Activated CD8-positive, alpha-beta memory T cell treated with anti-CD3 and anti-CD28 coated beads, Interleukin-2, amount 50 U/mL, for 48 hours (primary cell): ENCODE results near the gene TP53TG5.

Experiments
- DNase-seq: peaks from one replicate; pipeline ENCODE4 v3.0.0-alpha.2; 2020

Gene TP53TG5

DNA sequence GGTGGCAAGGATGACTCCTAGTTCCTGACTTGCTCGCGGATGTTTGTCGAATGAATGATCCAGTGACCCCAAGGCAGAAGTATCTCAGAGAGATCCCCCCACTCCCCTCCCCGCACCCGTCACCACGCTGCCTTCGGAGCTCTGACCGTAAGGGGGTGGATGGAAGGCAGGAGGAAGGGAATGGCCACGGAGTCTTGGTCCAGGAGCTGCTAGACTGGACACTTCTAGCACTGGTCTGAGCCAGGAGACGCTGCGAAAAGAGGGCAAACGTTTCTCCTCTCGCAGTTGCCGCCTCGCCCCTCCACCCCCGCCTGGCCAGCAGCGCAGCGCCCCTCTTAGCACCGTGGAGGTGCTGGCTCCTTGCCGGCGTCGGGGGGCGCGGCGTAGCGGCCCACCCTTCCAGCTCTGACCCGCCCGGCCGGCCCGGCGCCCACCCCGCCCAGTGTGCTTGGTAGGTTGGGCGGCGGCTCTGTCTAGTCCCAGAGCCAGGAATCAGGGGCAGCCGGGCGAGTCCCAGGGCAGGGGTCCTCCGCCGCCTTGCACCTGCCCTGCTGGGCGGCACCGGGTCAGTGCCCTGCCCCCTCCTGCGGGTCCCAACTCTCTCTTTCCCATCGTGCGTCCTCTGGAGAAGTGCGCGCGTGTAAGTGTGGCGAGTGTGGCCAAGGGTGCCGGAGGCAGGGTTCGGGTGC lies 27.6 kb upstream of the TP53TG5 start:
- no peak for DNase-seq

DNA sequence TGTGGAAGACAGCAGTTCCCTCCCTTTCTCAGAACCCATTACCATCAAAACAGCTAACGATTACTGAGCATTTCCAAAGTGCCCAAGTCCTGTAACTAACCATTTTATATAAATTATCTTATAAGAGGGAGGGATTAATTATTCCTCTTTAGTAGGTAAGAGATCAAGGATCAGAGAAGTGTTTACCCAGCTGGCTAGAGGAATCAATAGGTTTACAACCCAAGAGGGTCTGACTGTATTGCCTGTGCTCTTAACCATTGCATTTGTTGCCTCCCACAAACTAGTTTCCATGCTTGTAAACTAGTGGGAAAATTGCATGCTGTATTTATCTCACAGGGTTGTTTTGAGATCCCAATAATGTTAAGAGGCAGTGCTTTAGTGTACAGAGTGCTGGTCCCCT lies 26.3 kb upstream of the TP53TG5 start:
- no peak for DNase-seq

- no peak for DNase-seq
Measured at GRCh38 chr20:45402946-45403345, 24.8 kb upstream of the TP53TG5 start.

DNA sequence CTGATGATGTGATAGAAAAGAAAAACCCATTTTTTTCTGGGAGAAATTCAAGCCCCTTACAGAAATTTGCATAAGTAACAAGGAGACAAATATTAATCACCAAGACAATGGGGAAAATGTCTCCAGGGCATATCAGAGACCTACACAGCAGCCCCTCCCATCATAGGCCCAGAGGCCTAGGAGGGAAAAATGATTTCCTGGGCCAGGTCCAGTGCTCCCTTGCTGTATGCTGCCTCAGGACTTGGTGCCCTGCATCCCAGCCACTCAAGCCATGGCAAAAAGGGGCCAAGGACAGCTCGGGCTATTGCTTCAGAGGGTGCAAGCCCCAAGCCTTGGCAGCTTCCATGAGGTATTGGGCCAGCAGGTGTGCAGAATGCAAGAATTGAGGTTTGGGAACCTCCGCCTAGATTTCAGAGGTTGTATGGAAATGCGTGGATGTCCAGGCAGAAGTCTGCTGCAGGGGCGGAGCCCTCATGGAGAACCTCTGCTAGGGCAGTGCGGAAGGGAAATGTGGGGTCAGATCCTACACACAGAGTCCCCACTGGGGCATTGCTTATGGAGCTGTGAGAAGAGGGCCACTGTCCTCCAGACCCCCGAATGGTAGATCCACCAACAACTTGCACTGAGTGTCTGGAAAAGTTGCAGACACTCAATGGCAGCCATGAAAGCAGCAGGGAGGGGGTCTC lies 22.4 kb upstream of the TP53TG5 start:
- no peak for DNase-seq

GRCh38 chr20:45399018-45399417 lies 20.9 kb upstream of the TP53TG5 start:
- DNase-seq: no peak

- no peak for DNase-seq
Measured at GRCh38 chr20:45395114-45395415, 16.9 kb upstream of the TP53TG5 start.

GRCh38 chr20:45394221-45395113 lies 16.3 kb upstream of the TP53TG5 start:
- no peak for DNase-seq

DNA sequence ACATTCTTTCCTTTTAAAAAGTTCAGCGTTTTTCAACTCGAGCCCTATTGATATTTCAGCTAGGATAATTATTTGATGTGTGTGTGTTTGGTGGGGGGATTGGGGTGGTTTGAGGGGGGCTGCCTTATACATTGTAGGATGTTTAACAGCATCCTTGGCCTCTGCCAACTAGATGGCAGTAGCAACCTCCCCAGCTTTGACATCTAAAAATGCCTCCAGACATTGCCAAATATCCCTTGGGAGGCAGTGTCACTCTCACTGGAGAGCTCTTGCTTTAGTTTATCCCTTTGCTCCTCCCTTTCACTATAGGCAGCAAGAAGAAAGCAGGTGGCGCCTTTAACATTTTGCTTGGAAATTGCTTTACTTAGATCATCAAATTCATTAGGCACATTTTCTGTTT lies 14.6 kb upstream of the TP53TG5 start:
- DNase-seq: no peak

DNA sequence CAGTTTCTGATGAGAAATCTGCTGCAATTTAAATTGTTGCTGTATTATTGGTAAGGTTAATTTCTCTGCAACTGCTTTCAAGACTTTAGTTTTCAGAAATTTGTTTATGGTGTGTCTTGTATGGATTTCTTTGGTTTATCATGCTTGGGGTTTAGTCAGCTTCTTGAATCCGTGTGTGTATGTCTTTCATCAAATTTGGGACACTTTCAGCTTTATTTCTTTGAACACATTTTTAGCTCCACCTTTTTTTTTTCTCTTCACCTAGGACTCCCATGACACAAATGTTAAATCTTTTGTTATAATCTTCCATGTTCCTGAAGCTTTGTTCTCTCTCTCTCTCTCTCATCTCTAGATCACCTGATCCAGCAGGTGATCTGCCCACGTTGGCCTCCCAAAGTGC lies 13.4 kb upstream of the TP53TG5 start:
- no peak for DNase-seq

DNA sequence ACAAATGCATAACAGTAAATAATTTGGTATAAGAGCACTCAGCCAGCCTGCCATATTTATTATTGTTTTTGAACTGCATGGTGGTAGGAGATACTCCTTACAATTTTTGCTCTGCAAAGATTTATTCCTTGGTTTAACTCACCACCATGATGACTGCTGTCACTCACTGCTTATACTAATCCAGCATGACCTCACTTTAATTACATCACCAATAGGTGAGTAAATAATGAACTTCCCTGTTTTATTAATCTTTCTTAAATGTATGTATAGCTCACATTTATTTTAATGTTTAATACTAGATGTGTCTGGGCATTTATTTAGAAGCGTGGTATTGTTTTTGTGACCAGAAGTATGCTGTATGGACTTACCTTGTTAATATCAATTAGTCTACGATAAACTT lies 12.8 kb upstream of the TP53TG5 start:
- no peak for DNase-seq

DNA sequence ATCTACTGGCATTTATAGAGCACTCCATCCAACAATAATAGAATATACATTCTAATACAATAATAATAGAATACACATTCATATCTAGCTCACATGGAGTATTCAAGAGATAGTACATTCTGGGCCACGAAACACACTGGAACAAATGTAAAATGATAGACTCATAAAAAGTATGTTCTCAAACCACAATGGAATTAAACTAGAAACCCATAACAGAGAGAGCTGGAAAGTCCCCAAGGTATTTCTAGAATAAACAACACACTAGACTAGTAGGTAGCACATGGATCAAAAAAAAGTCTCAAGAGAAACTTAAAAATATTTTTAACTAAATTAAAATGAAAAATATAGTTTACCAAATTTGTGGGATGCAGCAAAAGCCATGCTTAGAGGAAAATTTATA lies 9.1 kb upstream of the TP53TG5 start:
- no peak for DNase-seq

DNA sequence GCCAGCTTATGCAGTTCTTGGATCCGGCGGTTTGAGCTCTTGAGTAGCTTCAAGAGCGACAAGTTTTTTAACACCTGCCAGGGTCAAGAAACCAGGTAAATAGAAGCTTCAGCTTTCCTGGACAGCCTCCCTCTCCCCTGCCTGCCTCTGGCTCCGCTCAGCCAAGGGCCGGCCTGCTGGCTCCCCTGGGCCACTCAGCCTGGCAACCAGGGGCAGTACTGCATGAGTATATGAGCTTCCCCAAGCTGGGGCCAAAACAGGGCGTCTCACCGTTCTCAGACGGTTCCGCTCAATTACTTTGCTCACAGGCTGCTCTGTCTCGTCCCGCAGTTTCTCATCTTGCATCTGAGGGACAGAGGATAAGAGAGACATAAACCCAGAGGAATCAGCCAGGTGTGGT lies 856 bp downstream of the TP53TG5 start:
- DNase-seq: no peak

- no peak for DNase-seq
Measured at GRCh38 chr20:45374966-45375365, 3.2 kb downstream of the TP53TG5 start.

DNA sequence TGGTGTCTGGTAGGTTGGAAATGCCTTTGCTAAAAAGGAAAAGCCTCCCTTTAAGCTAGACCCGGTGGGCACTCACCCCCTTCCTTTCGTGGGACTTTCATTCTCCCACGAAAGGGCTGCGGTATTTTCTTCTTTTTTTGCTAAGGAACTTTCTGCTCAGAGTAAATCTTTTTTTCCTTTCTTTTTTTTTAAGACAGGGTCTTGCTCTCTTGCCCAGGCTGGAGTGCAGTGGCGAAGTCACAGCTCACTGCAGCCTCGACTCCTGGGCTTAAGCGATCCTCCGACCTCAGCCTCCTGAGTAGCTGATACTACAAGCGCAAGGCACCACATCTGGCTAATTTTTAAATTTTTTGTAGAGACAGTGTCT lies 4.0 kb downstream of the TP53TG5 start:
- DNase-seq: no peak

DNA sequence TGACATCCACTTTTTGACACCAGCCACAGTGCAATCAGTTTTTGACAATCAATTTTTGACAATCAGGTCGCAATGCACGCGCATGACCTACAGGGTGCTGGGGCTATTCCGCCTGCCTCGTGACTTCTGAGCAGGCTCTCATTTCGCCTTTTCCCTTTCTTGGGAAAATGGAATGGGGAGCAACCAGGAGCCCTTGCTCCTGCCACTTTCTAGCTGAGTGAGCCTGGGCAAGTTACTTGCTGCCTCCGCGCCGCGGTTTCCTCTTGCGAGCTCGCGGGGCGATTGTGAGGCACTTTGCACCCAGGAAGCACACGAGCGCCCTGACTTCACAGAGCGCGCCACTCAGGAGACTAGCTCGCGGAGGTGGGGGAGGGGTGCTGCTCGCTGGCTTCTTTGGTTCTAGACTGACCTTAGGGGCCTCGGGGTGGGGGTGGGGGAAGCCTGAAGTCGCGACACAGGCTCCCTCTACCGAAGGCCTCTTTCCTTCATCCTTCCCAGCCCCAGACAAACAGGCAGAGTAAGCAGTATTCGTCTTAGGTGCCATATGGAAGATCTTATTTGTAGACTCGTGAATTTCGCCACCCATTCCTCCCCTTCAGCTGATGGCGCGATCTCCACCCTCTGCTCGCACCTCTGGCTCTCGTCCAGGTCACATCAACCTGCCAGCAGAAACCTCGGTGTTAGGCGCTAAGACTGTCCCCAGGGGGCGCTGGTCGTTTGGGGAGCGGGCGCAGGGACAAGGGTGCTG lies 4.6 kb downstream of the TP53TG5 start:
- DNase-seq: peak; percentile 96

DNA sequence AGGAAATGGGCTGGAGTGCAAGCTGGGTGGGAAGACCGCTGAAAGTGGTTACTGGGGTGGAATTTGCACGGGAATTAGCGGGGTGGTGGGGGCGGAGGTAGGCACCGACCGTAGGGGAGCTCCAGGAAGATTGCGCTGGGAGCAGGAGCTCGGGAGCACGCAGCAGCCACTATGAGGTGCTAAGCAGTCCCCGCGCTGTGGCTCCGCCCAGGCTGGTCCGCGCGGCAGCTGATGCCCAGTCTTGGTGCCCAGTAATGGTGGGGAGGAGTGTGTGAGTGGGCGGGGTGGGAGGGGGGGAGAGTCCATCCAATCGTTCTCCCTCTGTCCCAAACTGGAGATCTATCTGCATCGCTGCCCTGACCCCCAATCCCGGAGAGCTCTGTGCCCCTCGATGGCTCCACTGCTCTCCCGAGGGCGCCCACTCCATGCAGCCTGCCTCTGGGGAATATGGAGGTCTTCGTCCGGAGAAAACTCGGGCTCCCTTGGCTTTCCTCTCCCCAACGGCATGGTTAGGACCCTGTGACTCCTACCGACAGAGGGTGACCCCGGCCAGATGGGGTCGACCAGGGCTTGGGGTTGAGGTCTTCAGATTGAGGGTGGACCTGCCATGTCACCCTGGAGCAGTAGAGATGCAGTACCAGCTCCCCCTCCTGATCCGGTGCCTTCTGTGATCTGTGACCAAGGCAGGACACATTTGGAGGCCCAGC lies 5.3 kb downstream of the TP53TG5 start:
- DNase-seq: peak; percentile 58

DNA sequence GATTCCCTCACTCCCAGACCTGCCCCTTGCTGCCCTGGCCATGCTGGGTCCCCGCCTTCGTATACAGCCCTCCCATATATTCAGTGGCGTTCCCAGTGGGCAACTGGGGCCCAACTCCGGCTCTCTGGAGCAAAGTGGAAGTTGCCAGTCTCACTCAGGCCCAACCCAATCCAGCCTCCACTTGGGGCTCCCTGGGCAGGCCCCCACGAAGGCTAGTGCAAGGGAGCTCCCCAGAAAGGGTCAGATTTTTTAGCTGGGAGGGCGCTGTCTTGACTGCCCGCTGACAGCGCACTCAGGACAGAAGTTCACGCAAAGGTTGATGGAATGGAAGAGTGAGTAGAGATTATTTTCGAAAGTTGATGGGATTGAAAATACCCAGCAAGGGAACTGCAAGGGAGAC lies 5.9 kb downstream of the TP53TG5 start:
- DNase-seq: no peak

GRCh38 chr20:45370571-45371160 lies 7.5 kb downstream of the TP53TG5 start:
- no peak for DNase-seq

DNA sequence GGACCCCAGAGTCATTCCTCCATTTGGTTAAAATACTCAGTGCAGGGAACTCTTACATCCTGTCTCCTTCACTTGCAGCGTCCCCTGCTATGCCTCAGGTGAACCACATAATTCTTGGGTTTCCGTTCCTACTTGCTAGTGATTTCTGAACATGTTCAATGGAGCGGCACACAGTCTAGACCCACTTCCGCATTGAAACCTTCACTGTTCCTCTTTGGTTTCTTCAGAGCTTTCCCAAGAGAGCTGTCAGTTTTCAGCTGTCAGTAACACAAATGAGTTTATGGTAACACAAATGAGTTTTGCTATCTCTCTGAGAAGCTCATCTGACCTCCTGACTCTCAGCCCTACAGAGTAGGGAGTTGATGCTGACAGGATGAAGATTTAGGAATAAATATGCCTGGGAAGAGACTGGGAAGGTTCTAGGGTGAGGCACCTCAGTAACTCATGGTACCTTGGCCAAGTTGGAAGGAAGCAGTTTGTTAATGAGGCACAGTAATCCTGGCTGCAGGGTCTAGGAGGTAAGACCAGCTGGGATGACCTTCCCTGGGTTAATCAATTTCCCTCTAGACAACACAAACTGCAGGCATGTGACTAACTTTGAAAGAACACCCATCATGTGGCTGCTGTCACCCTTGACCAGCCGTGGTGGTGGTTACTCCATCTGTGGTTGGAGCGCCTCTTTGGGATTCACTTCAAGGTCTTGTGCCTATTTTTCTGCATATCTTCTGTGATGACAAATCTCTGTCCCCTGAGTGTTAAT lies 9.7 kb downstream of the TP53TG5 start:
- DNase-seq: peak; percentile 47

DNA sequence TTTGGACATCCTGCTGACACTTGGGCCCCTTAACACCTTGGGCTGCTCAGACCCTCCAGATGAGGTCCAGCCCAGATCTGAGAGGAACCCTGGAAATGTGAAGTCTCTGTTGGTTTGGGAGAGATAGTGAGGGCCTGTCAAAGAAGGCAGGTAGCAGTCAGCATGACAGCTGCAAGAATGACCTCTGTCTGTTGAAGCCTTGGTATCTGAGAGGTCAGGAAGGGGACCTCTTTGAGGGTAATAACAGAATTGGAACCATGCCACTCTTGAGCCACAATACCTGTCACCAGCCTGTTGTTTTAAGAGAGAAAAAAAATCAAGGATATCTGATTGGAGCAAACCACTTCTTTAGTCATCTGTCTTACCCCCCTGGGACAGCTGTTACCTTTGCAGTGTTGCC lies 11.0 kb downstream of the TP53TG5 start:
- no peak for DNase-seq

DNA sequence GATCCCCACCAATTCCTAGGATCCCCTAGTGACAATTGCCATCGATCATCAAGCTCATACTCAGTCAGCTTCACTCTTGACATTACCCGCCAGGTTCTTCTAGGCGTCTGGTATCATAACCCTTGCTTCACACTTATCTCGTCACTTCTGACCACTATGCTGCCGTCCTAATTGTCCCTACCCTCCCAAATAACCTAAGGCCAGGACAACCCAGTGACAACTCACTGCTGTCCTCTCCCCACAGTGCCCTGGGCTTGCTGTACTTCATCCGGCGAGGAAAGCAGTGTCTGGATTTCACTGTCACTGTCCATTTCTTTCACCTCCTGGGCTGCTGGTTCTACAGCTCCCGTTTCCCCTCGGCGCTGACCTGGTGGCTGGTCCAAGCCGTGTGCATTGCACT lies 11.5 kb downstream of the TP53TG5 start:
- DNase-seq: no peak

DNA sequence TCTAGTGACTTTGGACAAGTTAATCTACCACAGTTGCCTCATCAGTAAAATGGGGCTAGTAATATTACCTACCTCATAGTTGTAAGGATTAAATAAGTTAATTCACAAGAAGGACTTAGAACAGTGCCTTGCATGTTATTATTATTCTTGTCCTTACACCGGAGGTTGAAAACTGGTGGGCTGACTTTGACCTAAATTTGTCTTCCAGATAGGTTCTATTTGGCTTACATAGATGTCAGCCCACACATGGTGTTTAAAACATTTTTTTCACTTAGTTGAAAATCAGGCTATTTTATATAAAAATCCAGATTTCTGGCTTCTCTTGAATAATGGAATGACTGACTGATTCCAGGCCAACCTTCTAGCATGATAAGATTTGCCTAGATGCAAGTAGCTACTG lies 11.9 kb downstream of the TP53TG5 start:
- no peak for DNase-seq
